ENCODE results near the gene LIM2.

The LIM2 gene

DNA sequence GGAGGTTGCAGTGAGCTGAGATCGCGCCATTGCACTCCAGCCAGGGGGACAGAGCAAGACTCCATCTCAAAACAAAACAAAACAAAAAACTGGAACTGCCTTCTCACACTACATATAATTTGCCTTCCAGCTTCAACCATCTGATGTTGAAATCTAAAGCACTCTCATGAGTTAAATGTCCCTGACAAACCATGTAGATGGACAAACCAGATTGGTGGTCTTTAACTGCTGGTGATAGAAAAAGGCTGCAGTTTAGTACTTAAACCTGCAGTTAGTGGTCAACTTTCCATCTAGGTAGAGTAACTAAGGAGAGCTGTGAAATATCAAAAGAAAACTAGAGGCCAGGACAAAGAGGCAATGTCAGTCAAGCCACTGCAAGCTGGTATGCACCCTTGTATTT lies 8.4 kb upstream of the LIM2 start:
- no peak for DNase-seq (ENCODE audit: low read depth in 2 of 2)

DNA sequence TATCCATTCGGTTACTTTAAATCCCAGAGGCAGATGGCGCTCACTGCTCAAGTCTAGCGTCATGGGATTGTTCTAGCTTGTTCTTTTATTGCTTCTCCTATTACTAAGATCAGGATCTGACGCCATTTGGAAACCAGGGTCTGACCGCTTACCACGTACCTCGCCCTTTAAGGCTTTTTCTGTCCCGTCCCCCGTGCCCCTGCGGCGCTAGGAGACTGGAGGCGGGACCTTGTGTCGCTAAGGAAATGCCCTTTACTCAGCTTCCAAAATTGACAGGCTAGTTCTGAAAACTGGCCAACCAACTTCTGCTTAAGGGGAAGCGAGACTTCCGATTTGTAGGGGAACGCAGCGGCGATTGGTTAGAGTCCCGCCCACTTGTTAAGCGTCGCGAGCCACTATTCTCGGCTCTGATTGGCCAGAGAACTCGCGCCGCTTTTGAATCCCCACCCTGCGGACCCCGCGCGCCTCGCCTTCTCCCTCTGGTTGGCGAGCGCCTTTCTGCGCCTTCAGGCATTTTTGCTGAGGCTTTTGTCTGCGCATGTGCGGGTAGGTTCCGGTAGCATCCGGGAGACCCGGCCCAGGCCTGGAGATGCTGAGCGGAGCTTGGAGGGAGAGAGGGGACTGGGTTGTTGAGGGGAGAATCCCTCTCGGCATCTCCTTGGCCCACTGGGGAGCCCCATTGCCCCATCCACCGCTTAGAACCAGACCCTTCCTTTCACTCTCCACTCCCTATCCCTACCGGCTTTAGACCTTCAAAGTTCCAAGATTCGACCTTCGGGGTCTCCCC lies 6.5 kb upstream of the LIM2 start:
- DNase-seq (ENCODE audit: low read depth in 2 of 2), result peak; percentile 94 to 96

DNA sequence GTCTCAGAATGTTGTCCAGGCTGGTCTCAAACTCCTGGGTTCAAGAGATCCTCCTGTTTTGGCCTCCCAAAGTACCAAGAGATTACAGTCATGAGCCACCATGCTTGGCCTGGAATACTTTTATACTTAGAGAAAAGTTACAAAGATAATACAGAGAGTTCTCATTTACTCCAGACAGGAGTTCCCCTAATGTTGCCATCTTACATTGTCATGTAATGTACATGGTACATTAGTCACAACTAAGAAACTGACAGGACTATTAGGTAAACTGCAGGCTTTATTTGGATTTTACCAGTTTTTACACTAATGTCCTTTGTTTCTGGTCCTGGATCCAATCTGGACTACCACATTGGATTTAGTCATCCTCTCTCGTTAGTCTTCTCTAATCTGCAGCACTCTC lies 4.9 kb upstream of the LIM2 start:
- DNase-seq (ENCODE audit: low read depth in 2 of 2), result no peak

DNA sequence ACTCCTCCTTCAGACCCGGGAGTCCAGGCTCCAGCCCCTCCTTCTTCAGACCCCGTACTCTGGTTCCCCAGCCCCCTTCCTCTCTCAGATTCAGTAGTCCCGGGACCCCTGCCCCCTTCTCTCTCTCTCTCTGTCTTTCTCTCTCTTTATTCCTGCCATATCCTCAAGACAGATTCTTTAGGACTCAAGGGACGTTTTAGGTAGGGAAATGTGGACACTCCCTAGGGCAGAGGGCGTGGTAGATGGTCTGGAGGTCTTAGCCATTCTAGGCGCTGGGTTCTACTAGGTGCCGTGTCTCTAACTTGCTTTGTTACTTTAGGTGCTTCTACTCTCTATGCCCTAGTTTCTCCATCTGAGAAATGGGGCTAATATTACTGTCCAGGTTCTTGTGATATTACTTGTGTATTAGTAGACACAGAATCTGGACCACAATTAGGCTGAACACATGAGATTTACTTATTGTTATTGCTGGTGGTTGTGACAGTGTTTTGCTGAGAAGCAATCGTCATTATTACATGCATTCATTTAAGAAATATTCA lies 3.4 kb upstream of the LIM2 start:
- DNase-seq (ENCODE audit: low read depth in 2 of 2), result no peak

DNA sequence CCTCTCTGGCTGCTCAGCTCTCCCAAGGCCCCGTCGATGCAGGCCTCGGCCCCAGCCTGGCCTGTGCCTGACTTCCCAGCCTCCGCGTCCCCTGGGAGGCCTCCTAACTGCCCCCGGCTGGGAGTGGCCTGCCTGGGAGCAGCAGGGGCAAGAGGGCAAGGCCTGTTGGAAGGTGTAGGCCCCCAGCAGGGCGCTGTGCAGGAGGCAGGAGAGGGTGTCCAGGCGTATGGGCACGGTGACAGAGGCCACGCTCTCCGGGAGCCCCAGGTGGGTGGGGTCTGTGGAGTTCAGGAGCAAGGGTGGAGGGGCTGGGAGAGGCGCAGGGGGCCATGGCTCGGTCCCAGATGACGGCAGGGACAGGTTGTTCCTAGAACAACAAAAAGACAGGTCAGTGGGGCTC lies 1.4 kb upstream of the LIM2 start:
- no peak for DNase-seq (ENCODE audit: low read depth in 2 of 2)

DNA sequence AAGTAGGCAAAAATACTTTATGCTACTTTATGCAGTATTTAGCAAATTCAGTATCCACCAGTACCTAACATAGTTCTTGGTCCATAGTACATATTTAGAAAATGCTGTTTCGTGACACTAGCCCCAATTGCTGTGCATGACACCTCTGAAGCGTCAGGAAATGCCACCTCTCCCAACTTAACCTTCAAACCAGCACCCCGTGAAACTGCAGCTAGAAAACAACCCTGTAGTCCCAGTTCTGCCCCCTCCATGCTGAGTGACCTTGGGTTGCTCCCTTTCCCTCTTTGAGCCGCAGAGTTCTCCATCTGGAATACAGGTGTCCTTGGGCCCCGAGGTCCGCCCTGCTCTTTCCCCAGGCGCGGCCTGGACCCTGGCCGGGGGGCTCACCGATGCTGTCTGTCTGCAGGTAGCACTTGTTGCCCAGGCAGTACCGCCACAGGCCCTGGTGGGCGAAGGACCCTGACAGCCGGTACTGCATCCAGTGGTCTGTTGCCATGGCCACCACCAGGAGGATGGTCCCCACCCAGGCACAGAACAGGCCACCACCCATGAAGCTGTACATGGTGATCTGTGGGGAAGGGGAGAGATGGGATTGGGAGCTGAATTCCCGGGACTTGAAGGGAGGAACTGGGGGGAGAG lies 773 bp downstream of the LIM2 start:
- no peak for DNase-seq (ENCODE audit: low read depth in 2 of 2)

DNA sequence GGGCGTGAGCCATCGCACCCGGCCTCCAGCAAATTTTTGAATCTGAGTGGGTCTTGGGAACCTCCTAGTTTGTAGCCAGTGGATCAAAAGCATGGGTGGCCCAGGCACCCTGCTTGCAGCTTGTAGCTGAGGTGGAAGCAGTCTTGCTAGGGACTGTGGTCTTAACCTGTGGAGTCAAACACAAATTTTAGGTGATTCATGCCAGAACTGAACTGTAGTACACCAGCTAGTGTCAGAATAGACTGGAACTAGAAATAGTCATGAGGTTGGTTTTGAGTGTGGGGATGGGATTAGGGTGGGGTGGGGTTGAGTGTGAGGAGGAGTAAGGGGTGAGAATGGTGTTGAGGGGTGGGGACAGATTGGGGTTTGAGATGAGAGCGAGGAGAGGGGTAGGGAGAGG lies 5.8 kb downstream of the LIM2 start:
- DNase-seq (ENCODE audit: low read depth in 2 of 2), result no peak

DNA sequence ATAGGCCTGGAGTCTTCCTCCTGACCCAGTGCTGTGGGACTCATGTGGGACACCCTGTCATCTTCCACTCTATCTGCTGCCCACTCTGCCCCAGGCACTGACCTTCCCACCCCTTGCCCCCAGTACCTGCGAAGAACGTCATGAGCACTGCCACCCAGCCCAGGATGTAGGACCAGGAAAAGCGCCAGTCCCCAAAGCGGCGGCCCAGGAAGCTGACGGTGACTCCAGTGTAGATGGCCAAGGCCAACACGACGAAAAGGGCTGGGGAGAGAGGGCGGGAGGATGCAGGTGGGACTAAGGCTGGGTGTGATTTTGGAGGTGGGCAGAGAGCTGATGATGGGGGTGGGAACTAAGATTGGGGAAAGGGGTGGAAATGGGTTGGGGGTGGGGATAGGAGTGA lies 7.4 kb downstream of the LIM2 start:
- DNase-seq (ENCODE audit: low read depth in 2 of 2), result no peak

DNA sequence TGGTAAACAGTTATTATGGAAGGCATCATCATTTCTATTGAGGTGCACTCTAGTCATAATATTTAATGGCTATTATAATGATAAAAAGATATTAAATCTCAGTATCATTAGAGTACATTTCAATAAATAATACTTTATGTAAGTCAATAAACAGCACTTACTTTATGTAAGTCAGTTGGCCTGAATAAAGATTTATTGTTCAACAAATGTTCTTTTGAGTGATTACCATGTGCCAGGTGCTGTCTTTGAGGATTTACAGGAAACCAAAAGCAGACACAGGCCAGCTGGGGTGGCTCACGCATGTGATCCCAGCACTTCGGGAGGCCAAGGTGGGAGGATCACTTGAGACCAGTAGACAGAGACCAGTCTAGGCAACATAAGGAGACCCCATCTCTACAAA lies 10.4 kb downstream of the LIM2 start:
- no peak for DNase-seq (ENCODE audit: low read depth in 2 of 2)

DNA sequence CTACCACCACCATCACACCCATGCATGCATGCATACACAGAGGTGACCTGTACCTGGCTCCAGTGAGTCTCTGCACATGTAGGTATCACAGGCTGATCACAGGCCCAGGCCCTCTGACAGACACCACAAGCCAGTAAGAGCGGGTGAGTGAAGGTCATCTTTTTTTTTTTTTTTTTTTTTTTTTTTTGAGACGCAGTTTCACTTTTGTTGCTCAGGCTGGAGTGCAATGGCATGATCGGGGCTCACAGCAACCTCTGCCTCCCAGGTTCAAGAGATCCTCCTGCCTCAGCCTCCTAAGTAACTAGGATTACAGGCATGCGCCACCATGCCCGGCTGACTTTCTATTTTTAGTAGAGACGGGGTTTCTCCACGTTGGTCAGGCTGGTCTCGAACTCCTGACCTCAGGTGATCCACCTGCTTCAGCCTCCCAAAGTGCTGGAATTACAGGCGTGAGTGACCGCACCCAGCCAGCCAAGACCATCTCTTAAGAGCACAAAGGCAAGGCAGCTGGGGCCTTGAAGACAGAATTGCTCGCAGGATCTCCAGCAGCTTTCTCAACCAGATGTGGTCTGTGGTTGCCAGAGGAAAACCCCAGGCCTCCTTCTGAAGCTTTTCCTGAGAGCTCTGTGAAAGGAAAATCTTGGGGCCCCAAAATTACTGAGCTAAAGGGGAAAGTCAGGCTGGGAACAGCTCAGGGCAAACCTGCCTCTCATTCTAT lies 12.1 kb downstream of the LIM2 start:
- peak in 1 of 2 donors; percentile 40 for DNase-seq (ENCODE audit: low read depth in 2 of 2)

DNA sequence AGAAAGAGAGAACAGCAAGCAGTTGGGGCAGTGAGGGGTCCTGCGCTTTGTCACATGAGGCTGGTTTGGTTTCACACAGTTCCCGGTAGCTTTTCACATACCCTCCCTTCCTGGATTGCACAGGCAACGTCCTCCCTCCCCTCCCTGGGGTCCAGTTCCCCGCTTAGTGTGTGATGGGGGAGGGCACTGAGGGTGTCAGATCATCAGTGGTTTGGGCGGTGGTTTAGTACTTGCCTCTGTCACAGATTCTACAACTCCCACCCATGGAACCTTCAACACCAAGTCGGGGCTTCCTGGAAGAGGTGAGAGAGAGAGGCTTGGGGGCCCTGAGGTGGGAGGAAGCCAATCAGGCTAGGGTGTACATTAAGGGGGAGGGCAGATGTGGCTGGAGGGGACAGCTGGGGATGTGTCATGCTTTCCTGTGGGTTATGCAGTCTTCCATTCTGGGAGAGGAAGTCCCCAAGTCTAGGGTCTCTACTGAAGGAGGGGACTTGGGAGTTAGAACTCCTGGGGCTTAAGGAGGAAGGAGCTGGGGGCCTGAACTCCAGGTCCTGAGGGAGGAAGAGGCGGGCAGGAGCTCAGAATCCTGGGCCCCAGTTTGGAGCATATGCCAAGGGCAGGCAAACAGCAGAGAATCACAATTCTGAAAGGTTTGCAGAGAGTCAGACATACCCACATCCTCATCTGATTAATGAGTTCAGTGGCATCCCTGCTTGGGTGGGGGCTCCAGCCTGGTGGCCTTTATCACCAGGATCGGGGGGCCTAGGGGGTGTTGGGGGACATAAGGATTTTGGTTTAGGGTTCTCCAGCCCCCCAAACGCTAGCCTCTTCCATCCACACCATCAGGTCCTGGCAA lies 14.9 kb downstream of the LIM2 start, which contains the start of gene NKG7:
Gene NKG7, minus strand, starts transcription at position 6 of the 856 bp plus-strand sequence. CDS start 119 bp downstream, outside the sequence.
- peak; percentile 81 to 83 for DNase-seq (ENCODE audit: low read depth in 2 of 2)

DNA sequence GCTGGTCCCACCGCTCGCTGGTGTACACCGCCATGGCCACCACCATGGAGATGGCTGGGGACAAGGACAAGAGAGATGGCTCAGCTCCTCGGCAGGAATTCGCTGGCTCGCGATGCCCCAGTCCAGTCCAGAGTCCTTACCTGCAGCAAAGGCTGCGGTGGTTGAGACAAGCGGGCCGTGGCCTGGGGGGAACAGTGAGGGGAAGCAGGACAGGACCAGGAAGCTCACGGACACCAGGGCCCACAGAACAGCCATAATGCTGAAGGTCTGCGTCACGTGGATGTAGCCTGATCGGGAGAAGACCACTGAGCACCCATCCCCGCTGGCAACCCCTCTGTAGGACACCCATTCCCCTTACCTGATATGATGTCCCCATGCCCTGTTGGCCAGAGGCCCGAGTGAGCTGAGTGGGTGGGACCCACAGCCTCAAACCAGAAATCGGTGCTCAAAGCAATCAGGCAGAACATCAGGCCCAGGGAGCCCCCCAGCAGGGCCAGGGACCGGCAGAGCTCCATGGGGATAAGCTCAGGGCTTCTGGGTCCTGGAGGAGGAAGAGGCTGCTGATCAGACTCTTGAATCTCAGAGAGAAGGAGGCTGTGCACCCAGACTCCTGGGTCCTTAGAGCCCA lies 15.6 kb downstream of the LIM2 start:
- DNase-seq (ENCODE audit: low read depth in 2 of 2), result no peak

DNA sequence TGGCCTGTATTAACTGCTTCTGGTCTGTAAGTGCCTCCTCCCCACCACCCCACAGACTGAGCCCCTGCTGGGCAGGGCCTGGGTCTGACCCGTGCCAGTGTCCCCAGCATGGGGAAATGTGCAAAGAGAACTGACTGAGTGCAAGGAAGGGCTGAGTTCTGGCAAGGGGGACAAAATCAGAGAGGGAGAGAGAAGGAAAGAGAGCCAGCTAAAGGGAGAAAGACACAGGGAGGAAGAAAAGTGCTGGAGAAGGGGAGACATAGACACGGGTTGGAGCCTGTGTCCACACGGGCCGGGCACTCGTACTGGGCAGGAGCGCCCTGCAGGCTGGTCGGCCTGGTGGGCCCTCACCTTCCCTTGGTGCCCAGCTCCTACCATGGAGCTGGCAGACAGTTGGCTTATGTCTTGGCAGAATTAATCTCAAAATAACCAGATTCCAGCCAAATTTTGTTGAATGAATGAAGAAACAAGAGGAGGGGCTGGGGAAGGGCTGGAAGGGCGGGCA lies 16.5 kb downstream of the LIM2 start:
- DNase-seq (ENCODE audit: low read depth in 2 of 2), result no peak

DNA sequence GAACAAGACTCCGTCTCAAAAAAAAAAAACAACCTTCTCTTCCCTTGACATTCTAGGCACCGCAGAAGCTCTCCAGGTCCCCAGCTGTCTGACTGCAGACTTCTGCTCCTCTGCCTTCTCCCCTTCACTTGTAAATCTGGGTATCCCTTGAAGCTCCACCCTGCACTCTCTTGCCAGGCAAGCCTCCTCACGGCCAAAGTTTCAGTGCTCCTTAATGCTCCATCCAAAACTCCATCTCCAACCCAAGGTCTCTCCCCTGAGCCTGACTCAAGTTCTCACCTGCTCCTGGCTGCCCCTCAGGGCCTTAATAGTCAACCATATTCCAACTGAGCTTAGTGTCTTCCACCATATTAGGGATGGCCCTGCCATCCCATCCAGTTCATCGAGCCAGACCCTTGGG lies 17.5 kb downstream of the LIM2 start:
- no peak for DNase-seq (ENCODE audit: low read depth in 2 of 2)

DNA sequence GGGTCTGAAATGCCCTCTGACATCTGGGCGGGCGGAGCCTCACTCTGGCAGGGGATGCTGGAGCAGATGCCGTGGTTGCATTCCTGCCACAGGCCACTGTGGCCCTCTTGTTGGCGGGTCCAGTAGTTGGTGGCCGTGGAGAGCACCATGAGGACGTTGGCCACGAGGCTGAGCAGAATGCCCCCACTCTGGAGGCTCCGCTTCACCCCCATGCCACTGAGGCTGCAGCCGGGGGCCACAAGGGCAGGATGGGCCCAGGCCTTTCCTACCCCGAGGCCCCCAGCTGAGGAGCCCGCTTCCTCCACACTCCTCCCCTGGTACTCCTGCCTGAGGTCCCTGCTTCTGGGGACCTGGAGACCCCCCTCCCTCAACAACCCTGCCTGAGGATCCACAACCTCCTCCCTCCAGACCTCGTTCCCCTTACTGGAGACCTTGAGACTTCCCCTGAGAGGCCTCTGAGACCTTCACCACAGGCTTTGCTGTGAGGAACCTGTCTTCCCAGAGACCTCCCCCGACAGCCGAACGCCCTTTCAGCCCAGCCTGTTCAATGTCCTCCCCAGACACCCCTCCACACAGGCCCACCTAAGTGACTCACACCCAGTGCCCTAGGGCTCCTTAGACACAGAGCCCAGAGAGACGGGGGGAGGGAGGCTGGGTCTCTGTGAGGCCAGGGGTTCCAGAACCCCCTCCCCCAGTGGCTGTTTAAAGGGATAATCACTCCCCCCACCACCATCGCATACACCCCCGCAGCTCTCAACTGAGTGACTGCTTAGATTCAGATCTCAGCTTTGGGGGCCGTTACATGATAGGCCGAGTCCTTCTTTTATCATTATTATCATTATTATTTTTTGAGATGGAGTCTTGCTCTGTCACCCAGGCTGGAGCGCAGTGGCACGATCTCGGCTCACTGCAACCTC lies 19.1 kb downstream of the LIM2 start, which contains the start of gene CLDND2:
Gene CLDND2, minus strand, starts transcription at position 638 of the 917 bp plus-strand sequence. Its CDS starts 426 bp downstream, at position 212.
- no peak for DNase-seq (ENCODE audit: low read depth in 2 of 2)

DNA sequence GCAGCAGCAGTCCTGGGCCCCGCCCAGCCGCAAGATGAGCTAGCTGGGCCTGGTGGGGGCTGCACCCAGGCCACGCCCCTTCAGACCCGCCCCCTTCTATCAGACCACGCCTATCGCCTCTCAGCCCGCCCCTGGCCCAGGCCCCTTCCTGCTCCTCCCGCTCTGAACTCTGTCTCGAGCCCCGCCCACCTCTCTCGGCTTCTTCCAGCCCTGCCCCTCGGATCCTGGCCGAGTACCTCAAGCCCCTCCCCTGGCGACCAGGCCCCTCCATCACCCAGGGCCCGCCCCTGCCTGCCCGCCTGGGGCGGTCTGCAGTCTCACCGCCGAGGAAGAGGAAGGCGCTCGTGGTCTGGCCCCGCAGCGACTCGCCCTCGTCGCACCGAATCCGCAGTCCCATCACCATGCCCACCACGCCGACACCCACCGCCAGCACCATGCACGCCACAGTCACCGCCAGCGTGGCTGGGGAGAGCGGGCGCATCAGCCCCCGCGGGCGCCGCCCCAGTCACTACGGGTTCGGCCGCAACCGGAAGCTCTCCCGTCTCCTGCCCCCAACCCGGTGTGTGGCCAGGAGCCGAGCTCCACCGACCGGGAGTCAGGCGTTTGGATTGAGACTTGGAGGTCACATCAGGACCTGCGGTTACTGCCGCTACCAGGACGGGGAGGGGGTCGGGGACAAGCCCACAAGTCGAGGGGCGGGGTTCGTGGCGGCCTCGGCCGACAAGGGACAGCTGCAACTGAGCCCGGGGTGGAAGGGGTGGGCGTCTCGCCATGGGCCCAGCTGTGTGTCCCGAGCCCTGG lies 20.0 kb downstream of the LIM2 start:
- DNase-seq (ENCODE audit: low read depth in 2 of 2), result peak; percentile 99 to 100

DNA sequence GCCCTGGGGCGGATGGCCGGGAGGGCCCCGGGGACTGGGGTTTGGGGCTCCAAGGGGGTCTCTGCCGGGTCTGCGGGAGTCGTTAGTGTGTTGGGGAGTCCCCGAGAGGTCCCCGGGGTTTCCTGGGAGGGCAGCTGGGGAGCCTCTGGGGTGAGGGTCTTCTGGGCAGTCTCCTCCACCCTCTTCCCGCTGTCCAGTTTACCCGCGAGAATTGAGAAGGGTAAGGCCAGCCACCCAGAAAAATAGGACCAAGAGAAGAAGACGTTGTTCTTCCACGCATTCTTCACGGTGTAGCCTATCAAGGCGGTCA lies 20.6 kb downstream of the LIM2 start:
- DNase-seq (ENCODE audit: low read depth in 2 of 2), result no peak

DNA sequence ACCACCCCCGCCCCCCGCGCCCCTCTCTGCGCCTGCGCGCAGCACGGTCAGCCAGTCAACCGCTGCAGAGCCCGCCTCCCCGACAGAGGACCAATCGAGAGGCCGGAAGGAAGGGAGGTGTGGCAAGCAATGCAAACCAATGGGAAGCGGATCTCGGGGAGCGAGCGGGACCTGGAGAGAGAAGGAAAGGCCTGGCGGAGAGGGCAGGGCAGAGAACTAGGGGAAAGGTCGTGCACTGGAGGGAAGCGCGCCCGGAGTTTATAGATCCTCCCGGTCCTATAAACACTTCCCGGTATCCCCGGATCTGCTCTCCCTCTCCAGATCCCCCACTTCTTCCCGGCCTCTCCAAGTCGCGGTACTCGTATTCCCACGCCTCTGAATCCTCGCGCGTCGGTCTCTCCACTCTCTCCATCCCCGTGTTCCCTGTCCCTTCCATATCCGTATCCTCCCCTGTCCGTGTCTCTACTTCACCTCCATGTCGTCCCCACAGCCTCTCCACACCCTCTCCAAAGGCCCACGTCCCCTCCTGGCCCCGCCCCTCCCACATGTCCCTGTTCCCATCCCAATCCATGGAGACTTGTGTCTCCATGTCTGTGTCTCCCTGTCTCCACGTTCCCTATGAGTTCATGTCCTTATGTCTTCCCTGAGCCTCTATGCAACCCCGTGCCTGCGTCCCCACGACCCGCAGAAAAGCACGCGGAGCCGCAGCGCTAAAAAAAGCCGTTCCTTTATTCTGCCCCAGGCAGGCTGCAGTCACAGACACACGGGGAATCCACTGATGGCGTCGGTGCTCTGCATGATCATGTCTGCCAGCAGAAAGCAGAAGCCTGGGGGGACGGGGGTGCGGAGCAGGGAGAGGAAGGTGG lies 21.2 kb downstream of the LIM2 start:
- DNase-seq (ENCODE audit: low read depth in 2 of 2), result peak; percentile 94 to 95
